Measurements from ENCODE around the gene CACNG3.

GRCh38 chr16:24216961-24217360 is 39.2 kb upstream of the CACNG3 start:
- no peak for TF ChIP-seq POLR2AphosphoS5 (IDR thresholded peaks at IDR 0.05; ENCODE audit: insufficient read depth in 1 of 2, low read depth in 1 of 2)
- TF ChIP-seq CTCF (IDR thresholded peaks at IDR 0.05) = no peak
